Activated gamma-delta T cell treated with anti-CD3 and anti-CD28 coated beads, Interleukin-2, amount 50 U/mL, for 16 hours (primary cell): ENCODE measurements around the gene PIGB.
"Not testable (repeated sequence)": the region's sequence is repeated elsewhere in the genome, so short reads cannot be mapped to it uniquely, and the experiment has no call there.

Experiments used
- DNase-seq: peaks from one replicate; pipeline ENCODE4 v3.0.0-alpha.2; 2020; ENCODE audit warnings: low read depth

Gene PIGB

DNA sequence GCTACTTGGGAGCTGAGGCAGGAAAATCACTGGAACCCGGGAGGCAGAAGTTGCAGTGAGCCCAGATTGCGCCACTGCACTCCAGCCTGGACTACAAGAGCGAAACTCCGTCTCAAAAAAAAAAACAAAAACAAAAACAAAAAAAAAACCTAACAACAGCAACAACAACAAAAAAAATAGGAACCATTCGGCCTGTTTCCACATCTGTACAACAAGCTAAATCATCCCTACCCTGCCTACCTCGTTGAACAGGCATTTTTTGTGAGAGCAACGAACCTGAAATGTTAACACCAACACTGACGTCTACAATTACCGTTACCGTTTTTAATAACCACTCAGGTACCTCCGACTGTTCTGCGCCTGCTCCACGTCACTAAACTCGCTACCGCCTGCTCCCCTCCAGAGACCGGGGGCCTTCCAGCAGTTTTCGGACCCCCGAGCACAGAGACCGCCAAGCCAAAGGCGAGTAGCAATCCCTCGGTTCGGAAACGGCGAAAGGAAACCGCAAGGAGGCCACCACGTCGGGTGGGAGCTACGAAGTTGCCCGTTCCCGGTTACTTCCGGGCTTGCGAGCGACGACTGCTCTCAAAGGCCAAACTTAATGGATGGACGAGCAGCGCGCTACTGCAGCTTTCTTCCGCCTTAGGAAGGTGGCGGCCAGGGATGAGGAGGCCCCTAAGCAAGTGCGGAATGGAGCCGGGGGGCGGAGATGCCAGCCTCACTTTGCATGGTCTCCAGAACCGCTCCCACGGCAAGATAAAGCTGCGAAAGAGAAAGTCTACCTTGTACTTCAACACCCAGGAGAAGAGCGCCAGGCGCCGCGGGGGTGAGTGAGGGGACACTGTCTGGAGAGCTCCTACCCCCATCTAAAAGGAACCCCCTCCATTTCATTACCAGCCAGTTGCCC is at the start of gene PIGB, which contains the start of gene PIGBOS1:
Gene PIGB, plus strand, starts transcription at position 635 of the 907 bp plus-strand sequence. Its CDS starts 29 bp downstream, at position 664.
Gene PIGBOS1, minus strand, starts transcription at position 536 of the 907 bp plus-strand sequence. CDS start 1,331 bp downstream, outside the sequence.
- DNase-seq: peak; percentile 56

DNA sequence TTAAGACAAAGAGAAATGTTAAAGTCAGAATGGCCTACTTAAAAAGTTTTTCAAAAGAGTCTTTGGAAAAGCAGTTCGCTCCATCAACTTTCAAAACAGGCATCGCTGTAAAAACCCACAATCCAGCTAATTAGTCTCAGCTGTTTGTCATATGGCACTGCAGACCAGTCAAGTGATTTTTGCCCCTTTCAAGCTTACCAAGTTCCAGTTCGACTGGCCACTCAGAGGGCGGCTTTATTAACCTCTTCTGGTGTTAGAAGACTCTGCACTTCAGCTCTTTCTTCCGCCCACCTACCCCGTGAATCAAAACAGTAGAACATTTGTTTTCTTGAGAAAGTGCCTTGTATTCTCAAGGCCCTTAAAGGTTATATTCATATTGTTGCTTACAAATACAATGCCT is 48.7 kb upstream of the PIGB start:
- DNase-seq: no peak

DNA sequence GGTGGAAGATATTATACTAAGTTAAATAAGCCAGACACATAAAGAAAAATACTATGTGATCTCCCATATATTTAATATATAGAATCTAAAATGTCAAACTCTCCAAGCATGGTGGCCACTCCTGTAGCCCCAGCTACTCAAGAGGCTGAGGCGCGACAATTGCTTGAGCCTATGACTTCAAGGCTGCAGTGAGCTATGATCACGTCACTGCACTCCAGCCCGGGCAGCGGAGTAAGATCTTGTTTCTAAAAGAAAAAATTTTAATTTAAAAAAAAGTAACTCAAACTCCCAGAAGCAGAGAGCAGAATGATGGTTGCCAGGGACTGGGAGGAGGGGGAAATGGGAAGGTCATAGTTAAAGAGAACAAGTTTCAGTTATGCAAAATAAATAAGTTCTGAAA is 42.7 kb upstream of the PIGB start:
- DNase-seq: no peak

GRCh38 chr15:55277116-55277564 is 41.9 kb upstream of the PIGB start:
- DNase-seq: peak; percentile 40

- no peak for DNase-seq
Measured at GRCh38 chr15:55277715-55278114, 41.3 kb upstream of the PIGB start.

DNA sequence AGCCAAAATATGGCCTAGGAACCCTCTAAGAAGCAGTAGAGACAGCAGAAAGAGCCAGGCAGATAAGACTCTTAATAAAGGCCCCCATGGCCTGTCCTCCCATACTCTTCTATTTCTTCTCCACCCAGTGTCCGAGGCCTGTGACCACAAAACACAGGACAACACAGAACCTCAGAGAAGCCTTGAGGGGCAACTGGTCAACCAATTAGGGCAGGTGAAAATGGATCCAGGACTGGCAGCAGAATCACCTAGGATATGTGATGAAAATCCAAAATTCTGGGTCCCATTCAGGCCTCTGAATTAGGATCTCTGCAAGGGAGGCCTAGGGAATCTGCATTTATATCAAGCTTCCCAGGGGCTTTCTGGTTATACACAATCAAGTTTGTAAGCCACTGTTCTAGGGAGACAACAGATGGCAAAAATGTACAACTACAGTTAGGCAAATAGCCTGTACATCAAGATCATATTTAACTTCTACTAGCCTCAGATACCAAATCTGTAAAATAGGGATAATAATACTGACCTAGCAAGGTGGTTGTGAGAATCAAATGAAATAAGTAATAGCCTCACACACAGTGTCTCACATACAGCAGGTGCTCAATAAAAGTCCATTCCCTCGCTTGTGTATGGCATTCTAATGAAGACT is 39.8 kb upstream of the PIGB start:
- DNase-seq: no peak

DNA sequence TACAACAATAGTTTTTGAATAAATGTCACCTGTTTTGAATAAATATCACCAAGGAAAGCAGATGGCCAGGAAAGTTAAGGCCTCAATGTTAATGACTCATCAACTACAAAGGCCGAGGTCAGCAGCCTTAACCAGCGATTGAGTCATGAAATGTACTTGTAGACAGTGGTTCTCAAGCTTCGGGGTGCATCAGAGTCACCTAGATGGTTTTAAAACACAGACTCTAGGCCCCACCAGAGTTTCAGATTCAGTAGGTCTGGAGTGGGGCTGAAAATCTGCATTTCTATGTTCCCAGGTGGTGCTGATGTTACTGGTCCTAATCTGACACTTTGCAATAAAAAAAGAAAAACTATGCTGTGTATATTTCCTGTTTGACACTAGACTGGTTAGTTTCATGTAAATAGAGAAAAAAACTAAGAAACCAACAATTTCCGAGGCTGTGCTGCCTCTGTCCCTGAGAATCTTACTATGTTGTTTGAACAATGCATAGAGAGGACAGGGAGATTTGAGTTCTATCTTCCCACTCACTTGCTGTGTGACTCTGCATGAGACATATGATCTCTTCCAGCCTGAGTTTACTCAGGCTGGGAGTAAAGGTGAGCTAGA is 39.2 kb upstream of the PIGB start:
- DNase-seq: peak; percentile 51

GRCh38 chr15:55280589-55280988 is 38.4 kb upstream of the PIGB start:
- not testable (repeated sequence) for DNase-seq

- no peak for DNase-seq
Measured at GRCh38 chr15:55281517-55282228, 37.3 kb upstream of the PIGB start.

DNA sequence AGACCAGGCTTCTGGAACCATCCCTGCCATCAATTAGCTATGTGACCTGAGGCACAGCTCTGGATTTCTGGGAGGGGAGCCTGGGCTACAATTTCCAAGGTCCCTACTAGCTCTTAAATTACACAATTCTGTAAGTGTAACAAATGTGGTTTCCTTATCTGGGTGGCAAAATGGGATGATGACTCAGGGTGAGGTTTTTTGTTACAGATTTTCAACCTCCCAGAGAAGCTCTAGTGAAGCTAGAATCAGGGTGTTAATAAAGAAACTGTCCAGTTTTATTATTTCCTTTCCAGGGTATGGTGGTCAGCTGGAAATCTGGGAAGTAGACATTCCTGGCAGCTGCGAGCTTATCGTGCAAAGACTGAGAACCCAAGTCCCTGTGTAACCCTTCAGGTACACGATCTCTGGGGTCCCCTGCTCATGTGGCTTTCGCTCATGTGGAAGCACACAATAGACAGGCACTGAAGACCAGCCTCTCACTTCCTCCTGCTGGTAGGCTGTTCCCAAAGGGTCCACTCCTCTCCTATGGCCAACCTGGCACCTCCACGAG is 36.7 kb upstream of the PIGB start:
- DNase-seq: no peak

GRCh38 chr15:55283379-55284147 is 35.5 kb upstream of the PIGB start:
- no peak for DNase-seq

GRCh38 chr15:55284426-55284825 is 34.6 kb upstream of the PIGB start:
- DNase-seq: no peak

DNA sequence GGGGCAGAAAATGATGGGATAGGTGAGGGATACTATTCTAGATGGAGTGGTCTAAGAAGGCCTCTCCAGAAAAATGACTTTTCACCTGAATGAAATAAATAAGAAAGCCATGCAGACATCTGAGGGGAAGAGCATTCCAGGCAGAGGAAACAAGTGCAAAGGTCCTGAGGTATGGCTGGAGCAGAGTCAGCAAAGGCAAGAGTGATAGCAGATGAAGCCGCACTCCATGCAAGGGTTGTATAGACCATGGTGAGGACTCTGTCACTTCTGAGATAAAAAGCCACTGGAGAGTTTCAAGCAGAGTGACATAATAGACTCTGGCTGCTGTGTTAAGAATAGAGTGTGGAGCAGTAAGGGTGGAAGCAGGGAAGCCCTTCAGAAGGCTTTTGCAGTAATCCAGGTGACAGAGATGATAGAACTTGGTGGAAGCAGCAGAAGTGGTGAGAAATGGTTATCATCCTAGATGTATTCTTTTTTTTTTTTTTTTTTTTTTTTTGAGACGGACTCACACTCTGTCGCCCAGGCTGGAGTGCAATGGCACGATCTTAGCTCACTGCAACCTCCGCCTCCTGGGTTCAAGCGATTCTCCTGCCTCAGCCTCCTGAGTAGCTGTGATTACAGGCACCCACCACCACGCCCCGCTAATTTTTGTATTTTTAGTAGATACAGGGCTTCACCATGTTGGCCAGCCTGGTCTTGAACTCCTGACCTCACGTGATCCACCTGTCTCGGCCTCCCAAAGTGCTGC is 32.4 kb upstream of the PIGB start:
- DNase-seq: not testable (repeated sequence)

DNA sequence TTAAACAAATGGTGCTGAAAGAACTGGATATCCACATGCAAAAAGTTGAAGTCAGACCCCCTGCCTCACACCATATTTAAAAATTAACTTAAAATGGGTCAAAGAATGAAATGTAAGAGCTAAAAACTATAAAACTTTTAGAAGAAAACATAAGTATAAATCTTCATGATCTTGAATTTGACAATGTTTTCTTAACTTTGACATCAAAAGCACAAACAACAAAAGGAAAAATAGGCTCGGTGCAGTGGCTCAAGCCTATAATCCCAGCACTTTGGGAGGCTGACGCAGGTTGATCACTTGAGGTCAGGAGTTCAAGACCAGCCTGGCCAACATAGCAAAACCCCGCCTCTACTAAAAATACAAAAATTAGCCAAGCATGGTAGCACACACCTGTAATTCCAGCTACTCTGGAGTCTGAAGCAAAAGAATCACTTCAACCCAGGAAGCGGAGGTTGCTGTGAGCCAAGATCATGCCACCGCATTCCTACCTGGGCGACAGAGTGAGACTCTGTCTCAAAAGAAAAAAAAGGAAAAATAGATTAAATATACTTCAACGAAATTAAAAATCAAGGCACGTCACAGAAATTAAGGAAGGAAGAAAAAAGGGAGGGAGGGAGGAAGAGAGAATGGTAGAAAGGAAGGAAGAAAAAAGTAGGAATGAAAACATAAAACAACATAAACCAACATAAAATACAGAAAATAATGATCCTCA is 30.9 kb upstream of the PIGB start:
- DNase-seq: no peak

DNA sequence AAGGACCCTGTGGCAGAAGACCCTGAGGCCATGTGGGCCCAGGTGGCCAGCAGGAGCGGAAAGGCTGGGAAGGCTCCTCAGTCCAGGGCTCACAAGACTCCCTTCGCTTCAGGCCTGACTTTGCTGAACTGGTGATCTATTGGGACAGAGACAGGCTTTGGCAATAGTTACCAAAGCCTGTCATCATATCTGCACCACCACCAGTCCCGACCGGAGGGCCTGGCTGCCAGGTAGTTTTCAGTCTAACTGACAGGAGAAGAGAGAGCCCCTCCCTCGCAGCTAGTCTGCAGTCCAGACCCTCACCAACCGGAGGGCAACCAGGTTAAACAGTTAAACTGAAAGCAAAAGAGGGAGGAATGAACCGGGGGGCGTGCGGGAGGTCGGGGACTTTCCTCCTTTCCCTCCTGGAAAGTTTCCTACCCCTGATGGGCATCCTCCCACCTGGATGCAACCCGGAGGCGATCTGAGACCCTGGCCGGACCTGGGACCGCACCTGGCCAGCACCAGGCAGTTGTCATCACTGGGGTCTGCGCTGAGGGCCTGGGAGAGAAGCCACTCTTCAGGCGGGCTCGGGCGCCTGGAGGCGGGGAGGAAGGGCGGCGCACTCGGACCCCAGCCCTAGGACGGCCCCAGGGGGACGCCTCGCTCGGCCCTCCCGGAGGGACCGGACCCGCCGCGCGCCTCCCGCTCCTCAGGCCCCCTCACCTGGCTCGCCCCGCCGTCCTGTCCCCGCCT is 29.8 kb upstream of the PIGB start:
- no peak for DNase-seq

DNA sequence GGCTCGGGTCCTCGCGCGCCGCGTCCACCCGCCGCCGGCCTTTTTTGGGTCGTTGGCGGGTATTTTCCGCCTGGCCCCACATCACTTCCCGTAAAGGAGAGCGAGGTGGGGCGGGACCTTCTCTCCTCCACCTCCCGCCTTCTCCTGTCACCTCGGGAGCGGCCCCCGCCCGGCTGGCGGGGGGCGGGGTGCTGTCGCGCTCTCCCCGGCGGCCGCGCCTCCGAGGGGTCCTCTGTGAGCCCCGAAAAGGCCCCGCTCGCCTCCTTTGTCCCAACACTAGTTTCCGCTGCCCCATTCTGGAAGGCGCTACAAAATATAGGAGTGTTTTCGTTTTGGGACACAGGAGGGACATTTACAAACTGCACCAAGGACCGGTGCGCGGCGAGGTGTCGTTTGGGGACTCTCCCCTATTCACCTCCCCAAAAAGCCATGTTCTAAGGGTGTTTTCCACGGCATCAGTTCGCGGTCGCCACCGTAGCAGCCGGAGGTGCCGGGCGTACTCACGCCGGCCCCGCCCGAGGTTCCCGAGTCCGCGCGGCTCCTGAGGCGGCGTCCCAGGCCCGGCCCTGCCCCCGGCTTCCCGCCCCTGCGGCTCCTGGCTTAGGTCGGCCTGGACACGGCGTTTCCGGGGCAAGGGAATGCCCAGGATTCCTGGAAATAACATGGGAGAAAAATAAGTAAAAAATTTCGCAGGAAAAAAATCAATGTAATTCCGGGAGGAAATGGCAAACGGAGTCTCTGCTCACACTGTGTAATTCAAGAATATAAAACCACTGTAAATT is 29.1 kb upstream of the PIGB start, which contains the start of gene RAB27A:
Gene RAB27A, minus strand, starts transcription at position 68 of the 782 bp plus-strand sequence. CDS start 54,879 bp downstream, outside the sequence.
- DNase-seq: peak; percentile 63

DNA sequence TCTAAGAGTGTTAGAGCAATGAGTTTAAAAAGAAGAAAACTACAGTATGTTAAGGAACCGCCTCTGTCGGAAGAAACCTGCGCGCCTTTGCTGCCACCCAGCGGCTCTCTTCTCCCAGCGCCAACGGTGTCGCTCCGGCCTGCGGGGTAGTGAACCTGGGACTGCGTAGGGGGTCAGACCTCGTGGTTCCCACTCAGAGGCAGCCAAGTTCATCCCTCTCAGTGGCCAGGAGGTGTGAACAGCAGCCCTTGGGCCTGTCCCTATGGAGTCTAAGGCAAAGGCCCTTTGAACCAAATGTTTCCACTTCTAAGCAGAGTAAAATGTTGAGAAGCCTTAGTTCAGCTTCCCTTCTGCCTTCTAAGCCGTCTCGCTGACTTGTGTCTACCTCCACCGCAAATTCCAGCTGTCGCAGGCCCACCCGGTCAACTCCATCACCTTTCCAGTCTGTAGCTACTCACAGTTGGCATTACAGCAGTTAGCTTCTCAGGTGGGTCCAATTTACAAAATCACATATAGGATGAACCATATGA is 28.4 kb upstream of the PIGB start:
- DNase-seq: peak; percentile 79

DNA sequence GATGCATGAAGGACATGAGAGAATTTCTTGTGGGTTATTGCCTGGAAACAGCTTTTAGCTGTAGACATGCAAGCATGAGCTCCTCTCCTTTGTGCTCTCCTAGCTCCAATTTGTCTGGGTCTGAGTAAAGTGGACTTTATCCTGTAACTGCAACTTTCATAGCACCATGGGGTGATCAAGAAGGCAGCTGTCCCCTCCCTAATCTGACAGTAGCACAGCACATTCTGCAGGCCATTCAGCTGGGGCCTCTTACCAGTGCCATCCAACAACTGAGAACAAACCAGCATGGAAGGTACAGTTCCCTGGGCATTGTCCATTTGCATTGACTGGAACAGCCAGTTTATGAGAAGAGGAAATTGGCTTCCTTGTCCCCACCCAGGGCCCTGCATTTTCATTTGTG is 21.7 kb upstream of the PIGB start:
- no peak for DNase-seq
